Measurements from ENCODE around the gene DSG2.

GRCh38 chr18:31581498-31582197 lies 83.7 kb downstream of the DSG2 start:
- TF ChIP-seq CTCF (IDR thresholded peaks at IDR 0.05) = no peak
- TF ChIP-seq EZH2phosphoT487 (IDR thresholded peaks at IDR 0.05) = no peak
- no peak for TF ChIP-seq EZH2 (IDR thresholded peaks at IDR 0.05)
